Measurements from ENCODE around the gene GDAP2. TPM values are rescaled to one million over a fixed set of nuclear protein-coding genes. Genes with fewer than 3 reads are reported as not detected.

GDAP2 gene
- total and polyA plus RNA-seq, 4 donors: 5.1 to 52.2 (median 17.2) TPM

DNA sequence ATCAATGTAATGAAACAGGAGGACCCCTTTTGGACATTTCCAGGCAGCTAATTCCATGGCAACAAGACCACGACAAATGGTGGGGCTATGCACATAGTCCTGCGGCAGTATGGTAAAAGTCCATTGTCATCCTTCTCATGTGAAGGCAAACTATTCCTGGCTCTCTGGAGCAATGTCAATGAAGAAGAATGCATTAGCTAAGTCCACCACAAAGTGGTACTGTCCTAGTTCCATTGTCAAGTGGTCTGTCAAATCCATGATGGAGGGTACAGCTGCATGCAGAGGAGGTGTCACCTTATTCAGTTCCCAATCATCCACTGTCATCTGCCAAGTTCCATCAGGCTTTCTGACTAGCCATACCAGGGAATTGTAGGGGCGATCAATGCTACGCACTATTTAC lies 110.1 kb downstream of the GDAP2 start:
- Histone ChIP-seq H3K27ac (ENCODE audit: low read depth in 1 of 2, low read length in 1 of 2) (no peak overlapping the region), H3K36me3 (ENCODE audit: control insufficient read depth in 4 of 4, insufficient read depth in 4 of 4, low read length in 4 of 4) (no peaks in the 10 kb centered on the region), H3K9me3 (ENCODE audit: control insufficient read depth in 4 of 4, insufficient read depth in 3 of 4, low read length in 3 of 4) (peaks cover 0 to 5% (median 0%) of the 10 kb centered on the region in 4 donors), H3K4me1 (ENCODE audit: control insufficient read depth in 5 of 5, insufficient read depth in 5 of 5, low read length in 5 of 5) (peaks cover 0 to 7% (median 0%) of the 10 kb centered on the region in 5 donors), H3K9ac (ENCODE audit: insufficient read depth in 1 of 2, low read length in 2 of 2) (no peak overlapping the region), H3K27me3 (ENCODE audit: control insufficient read depth in 3 of 3, insufficient read depth in 3 of 3, low read length in 2 of 3) (no peaks in the 10 kb centered on the region), H3K4me3 (no peak overlapping the region)
- WGBS, 2 donors: 74 to 98% methylated on average over 4 of the region's 4 CpGs
- DNase-seq (no peak), ATAC-seq (ENCODE audit: insufficient read depth, low FRiP score) (no peak)
- TF ChIP-seq, protein P1, sequence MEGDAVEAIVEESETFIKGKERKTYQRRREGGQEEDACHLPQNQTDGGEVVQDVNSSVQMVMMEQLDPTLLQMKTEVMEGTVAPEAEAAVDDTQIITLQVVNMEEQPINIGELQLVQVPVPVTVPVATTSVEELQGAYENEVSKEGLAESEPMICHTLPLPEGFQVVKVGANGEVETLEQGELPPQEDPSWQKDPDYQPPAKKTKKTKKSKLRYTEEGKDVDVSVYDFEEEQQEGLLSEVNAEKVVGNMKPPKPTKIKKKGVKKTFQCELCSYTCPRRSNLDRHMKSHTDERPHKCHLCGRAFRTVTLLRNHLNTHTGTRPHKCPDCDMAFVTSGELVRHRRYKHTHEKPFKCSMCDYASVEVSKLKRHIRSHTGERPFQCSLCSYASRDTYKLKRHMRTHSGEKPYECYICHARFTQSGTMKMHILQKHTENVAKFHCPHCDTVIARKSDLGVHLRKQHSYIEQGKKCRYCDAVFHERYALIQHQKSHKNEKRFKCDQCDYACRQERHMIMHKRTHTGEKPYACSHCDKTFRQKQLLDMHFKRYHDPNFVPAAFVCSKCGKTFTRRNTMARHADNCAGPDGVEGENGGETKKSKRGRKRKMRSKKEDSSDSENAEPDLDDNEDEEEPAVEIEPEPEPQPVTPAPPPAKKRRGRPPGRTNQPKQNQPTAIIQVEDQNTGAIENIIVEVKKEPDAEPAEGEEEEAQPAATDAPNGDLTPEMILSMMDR (IDR thresholded peaks at IDR 0.05; ENCODE audit: control extremely low read depth, extremely low read depth): no peak

DNA sequence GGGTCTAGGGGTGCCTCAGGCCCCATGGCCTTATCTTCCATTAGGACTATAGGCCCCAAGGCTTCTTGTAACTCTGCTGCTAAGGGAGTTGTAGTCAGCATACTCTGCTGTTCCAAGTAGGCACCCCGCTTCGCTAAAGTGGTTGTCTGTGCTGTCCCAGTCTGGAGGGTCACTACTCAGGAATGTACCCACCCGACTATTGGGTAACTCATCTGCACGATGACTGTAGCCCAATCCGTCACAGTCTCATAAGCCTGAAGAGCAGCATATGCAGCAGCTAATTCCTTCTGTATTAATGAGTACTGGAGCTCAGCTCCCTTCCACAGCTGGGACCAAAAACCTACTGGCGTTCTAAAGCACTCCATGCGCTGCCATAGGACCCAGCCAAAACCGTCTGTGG lies 111.0 kb downstream of the GDAP2 start:
- DNase-seq (no peak), ATAC-seq (ENCODE audit: insufficient read depth, low FRiP score) (no peak)
- Histone ChIP-seq H3K36me3 (ENCODE audit: control insufficient read depth in 4 of 4, insufficient read depth in 4 of 4, low read length in 4 of 4) (no peaks in the 10 kb centered on the region), H3K9me3 (ENCODE audit: control insufficient read depth in 4 of 4, insufficient read depth in 3 of 4, low read length in 3 of 4) (peaks cover 0 to 5% (median 0%) of the 10 kb centered on the region in 4 donors), H3K27ac (ENCODE audit: low read depth in 1 of 2, low read length in 1 of 2) (no peak overlapping the region), H3K27me3 (ENCODE audit: control insufficient read depth in 3 of 3, insufficient read depth in 3 of 3, low read length in 2 of 3) (no peaks in the 10 kb centered on the region), H3K4me3 (no peak overlapping the region), H3K9ac (ENCODE audit: insufficient read depth in 1 of 2, low read length in 2 of 2) (no peak overlapping the region), H3K4me1 (ENCODE audit: control insufficient read depth in 5 of 5, insufficient read depth in 5 of 5, low read length in 5 of 5) (peaks cover 0 to 7% (median 0%) of the 10 kb centered on the region in 5 donors)
- WGBS, 2 donors: 96 to 98% methylated on average over 8 of the region's 8 CpGs
- TF ChIP-seq, protein P1 (IDR thresholded peaks at IDR 0.05; ENCODE audit: control extremely low read depth, extremely low read depth): no peak

DNA sequence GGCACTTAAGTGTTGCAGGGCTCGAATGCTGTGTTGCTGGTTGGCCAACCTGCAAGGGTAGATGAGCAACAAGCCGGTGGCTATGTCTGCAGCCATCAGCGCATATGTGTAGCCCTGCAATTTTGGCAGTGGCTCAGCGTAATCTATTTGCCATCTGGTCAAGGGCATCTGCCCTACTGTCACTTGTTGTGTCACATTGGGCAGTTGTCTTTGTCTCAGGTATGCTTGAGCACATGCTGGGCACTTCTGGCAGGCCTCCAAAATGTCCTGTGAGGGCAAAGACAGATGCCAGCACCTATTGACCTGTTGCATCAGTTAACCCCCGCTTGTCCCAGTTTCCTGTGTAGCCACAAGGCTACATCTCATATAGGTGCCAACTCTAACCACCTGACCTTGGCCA lies 111.8 kb downstream of the GDAP2 start:
- Histone ChIP-seq H3K36me3 (ENCODE audit: control insufficient read depth in 4 of 4, insufficient read depth in 4 of 4, low read length in 4 of 4) (no peaks in the 10 kb centered on the region), H3K27ac (ENCODE audit: low read depth in 1 of 2, low read length in 1 of 2) (no peak overlapping the region), H3K27me3 (ENCODE audit: control insufficient read depth in 3 of 3, insufficient read depth in 3 of 3, low read length in 2 of 3) (no peaks in the 10 kb centered on the region), H3K4me1 (ENCODE audit: control insufficient read depth in 5 of 5, insufficient read depth in 5 of 5, low read length in 5 of 5) (peaks cover 0 to 10% (median 8%) of the 10 kb centered on the region in 5 donors), H3K9ac (ENCODE audit: insufficient read depth in 1 of 2, low read length in 2 of 2) (no peak overlapping the region), H3K9me3 (ENCODE audit: control insufficient read depth in 4 of 4, insufficient read depth in 3 of 4, low read length in 3 of 4) (peaks cover 0 to 5% (median 0%) of the 10 kb centered on the region in 4 donors), H3K4me3 (no peak overlapping the region)
- TF ChIP-seq, protein P1 (IDR thresholded peaks at IDR 0.05; ENCODE audit: control extremely low read depth, extremely low read depth): no peak
- no peak for ATAC-seq (ENCODE audit: insufficient read depth, low FRiP score)
- DNase-seq: no peak
- WGBS, 2 donors: 93 to 98% methylated on average over 5 of the region's 5 CpGs

DNA sequence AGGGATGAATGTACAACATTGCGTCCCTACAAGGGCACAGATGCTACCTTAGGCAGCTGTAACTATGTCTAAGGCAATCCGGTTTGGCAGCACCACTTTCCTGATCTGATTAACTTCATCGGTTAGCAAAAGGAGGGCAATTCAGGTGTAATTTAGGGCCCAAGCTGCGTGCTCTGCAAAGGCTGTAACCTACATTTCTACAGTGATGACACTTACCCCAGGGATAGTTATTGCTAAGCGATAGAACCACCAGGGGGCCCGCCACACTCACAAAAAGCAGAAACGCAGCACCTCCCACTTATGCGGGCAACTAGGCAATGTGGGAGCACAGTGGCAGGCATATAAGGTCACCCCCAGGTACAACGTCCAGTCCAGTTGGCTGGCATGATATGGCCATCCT lies 113.5 kb downstream of the GDAP2 start:
- 92 to 93% methylated on average over 9 of the region's 9 CpGs for WGBS, 2 donors
- no peak for ATAC-seq (ENCODE audit: insufficient read depth, low FRiP score)

More for the DNA sequence above, 113.5 kb downstream of the GDAP2 start:
- H3K9me3 ChIP-seq (ENCODE audit: control insufficient read depth in 4 of 4, insufficient read depth in 3 of 4, low read length in 3 of 4): peaks cover 0 to 2% (median 0%) of the 10 kb centered on the region in 4 donors
- no peaks in the 10 kb centered on the region for H3K27me3 ChIP-seq (ENCODE audit: control insufficient read depth in 3 of 3, insufficient read depth in 3 of 3, low read length in 2 of 3)
- peaks cover 0 to 10% (median 2%) of the 10 kb centered on the region in 5 donors for H3K4me1 ChIP-seq (ENCODE audit: control insufficient read depth in 5 of 5, insufficient read depth in 5 of 5, low read length in 5 of 5)
- no peak overlapping the region for H3K27ac ChIP-seq (ENCODE audit: low read depth in 1 of 2, low read length in 1 of 2)
- H3K36me3 ChIP-seq (ENCODE audit: control insufficient read depth in 4 of 4, insufficient read depth in 4 of 4, low read length in 4 of 4): no peaks in the 10 kb centered on the region
- TF ChIP-seq, protein P1 (IDR thresholded peaks at IDR 0.05; ENCODE audit: control extremely low read depth, extremely low read depth): no peak
- no peak overlapping the region for H3K4me3 ChIP-seq
- no peak for DNase-seq
- no peak overlapping the region for H3K9ac ChIP-seq (ENCODE audit: insufficient read depth in 1 of 2, low read length in 2 of 2)
